HG03139 (cell line): ENCODE data around the gene SMIM5.
A peak's percentile ranks its signal among the peaks of the same experiment; 100 is the strongest.
"Not testable (repeated sequence)": the region's sequence is repeated elsewhere in the genome, so short reads cannot be mapped to it uniquely, and the experiment has no call there.

Experiments used
- ATAC-seq: cut with Tn5 transposase; IDR thresholded peaks from one replicate; pipeline ENCODE4 v1.9.1; 2021; ENCODE audit not compliant: unreplicated experiment

Gene SMIM5, protein sequence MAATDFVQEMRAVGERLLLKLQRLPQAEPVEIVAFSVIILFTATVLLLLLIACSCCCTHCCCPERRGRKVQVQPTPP

DNA sequence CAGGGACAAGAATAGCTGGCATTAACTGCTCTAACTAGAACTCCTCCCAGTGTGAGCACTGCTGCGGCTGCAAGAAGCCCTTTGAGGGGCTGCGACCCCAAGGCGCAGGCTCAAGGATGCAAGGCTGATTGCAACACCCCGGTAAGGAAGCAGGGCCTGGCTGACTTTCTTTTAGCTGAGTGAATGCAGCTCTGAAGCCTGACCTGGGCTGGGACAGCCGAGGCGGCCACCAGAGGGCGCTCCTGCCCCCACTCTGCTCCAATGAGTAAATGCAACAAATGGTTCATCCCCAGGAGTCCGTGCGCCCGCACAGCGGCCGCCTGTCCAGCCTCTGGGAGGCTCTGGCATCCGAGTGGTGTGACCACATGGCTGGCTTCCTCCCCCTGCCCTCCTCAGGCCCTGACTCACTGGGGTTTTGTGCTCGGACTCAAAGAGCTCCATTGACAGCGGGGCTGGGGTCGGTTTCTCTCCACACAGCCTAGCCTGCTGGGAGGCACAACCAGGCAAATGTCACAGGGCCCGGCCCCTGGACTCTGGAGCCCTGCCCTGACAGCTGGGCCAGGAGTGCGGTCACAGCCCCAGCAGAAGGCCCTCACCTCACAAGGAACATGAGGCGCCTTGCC, at the start of gene SMIM5:
TSS of gene SMIM5 (plus strand) at position 572 of the 623 bp plus-strand sequence. CDS start 6,768 bp downstream, outside the sequence.
- no peak for ATAC-seq

- ATAC-seq: no peak
These were observed 48.4 kb upstream of the SMIM5 start for GRCh38 chr17:75584849-75585175.

DNA sequence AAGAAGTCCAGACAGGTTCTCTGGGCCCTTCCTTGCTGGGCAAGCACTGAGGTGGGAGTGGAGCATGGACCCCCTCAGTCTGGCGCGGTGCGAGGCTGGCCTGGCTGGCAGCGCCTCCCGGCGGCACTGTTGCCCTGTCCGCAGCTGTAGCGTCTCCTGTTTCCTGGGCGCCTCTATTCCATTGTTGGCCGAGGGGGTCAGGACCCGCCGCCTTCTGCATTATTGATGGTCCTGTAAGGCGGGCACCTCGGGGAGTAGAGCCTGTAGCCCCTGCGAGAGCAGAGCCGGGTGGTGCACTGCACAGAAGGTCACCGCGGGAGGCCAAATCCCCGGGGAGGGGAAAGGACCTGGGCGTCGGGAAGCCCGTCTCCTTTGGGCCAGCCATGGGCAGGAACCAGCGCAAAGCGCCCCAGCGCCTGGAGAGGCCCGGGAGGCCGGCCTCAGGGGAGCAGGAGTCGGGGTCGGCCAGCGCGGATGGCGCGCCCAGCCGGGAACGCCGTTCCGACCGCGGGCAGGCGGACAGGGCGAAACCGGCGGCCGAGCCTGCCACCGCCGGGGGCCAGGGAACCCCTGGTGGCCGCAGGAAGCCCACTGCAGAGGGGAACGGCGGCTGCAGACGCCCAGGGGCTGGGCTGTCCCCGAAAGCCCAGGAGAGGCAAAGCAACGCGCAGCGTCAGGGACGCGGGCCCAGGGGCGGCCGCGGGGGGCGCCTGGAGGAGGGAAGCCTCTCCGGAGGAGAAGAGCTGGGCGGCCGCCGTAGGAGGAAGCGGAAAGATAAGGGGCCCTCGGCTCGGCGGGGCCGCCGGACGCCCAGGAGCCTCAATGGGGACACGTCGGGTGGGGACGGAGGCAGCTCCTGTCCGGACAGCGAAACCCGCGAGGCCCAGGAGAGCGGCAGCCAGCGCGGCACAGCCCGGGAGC, 45.3 kb upstream of the SMIM5 start, which contains the start of gene MYO15B:
TSS of gene MYO15B (plus strand) at position 126 of the 921 bp plus-strand sequence. CDS start at position 384, 258 bp downstream.
- ATAC-seq: no peak

- ATAC-seq: no peak
These were observed 44.6 kb upstream of the SMIM5 start for GRCh38 chr17:75588596-75589011.

DNA sequence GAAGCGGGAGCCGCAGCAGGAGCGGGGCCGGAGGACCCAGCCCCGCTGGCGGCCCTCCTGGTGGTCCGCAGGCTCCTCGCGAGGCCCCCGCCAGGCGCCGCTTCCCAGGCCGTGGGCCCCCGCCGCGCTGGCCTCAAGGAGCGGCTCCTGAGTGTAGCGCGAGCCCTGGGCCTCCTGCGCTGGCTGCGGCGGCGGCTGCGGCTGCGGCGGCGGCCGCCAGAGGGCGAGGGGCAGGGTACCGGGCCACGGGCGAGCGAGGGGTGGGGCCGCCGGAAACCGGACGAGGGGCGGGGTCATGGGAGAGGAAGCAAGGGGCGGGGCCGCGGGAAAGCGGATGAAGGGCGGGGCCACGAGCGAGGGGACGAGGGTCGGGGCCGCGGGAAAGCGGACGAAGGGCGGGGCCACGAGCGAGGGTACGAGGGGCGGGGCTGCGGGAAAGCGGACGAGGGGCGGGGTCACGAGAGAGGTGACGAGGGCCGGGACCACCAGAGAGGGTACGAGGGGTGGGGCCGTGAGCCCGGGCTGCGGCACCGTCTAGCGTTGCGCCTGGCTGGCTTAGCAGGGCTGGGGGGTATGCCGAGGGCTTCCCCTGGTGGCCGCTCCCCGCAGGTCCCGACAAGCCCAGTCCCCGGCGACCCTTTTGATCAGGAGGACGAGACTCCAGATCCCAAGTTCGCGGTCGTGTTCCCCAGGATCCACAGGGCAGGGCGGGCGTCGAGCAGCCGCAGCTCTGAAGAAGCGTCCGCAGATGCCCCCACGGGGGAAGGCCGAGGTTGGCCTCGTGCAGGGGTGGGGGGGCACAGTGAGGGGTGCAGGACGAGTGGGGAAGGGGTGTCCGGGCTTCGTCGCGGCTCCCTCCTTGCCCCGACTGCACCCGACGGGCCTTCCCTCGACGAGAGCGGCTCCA, 44.0 kb upstream of the SMIM5 start:
- peak; percentile 67 for ATAC-seq

DNA sequence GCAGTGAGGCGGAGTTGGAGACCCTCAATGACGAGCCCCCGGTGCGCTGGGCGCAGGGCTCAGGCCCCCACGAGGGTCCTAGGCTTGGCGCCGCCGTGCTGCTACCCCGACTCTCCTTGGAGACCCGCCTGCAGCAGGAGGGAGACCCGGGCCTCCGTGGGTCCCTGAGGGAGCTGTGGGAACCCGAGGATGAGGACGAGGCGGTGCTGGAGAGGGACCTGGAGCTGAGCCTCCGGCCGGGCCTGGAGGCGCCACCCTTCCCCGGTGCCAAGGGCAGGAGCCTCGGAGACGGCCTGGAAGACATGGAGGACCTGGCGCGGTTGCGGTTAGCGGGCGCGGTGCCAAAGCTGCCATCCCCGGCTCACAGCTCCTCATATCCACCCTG, 43.3 kb upstream of the SMIM5 start:
- ATAC-seq: no peak

DNA sequence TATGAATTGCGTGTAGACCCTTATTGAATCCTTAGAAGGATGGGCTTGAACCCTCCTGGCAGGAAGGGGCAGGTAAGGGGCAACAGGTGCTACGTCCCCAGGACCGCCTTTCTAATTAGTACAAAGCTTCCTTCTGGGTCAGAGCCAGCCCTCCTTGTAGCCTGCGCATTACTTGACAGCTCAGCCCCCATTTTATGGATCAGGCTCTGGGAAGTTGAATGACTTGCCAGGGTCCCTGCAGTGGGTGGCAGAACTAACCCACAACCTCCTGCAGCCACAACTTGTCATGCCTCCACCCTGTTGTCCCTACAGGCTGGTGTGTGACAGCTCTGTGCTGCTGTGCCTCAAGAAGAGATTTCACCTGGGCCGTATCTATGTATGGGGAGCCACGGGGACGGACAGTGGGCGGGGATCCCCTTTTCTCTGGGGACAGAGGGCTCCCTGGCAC, 42.9 kb upstream of the SMIM5 start:
- no peak for ATAC-seq

- no peak for ATAC-seq
These were observed 42.1 kb upstream of the SMIM5 start for GRCh38 chr17:75590849-75591721.

- no peak for ATAC-seq
These were observed 41.4 kb upstream of the SMIM5 start for GRCh38 chr17:75591722-75592302.

- ATAC-seq: no peak
These were observed 40.8 kb upstream of the SMIM5 start for GRCh38 chr17:75592348-75593020.

- ATAC-seq: not testable (repeated sequence)
These were observed 39.8 kb upstream of the SMIM5 start for GRCh38 chr17:75593430-75593829.

- ATAC-seq: no peak
These were observed 38.5 kb upstream of the SMIM5 start for GRCh38 chr17:75594499-75595283.

- no peak for ATAC-seq
These were observed 37.8 kb upstream of the SMIM5 start for GRCh38 chr17:75595284-75595919.

DNA sequence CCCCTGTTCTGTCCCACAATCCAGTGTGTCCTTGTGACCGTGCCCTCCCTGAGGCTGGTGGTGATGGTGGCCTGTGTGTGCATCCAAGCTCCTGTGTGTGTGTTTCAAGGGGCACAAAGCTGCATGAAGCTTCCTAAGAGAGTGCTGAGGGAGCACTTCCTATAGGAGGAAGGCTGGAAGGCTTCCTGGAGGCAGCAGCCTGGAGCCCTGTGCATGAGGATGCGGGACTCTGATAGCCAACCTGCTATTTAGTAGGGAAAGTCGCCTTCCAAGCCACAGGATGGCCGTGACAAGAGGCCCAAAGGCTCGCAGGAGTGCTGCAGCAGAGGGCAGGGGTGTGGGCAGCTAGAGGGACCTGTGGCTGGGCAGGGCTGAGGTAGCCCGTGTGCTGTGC, 37.3 kb upstream of the SMIM5 start:
- no peak for ATAC-seq

- no peak for ATAC-seq
These were observed 36.7 kb upstream of the SMIM5 start for GRCh38 chr17:75596320-75597087.

- no peak for ATAC-seq
These were observed 31.9 kb upstream of the SMIM5 start for GRCh38 chr17:75601057-75601987.
